Astrocyte of the spinal cord (primary cell): ENCODE results near the gene KSR1.

ENCODE experiments used
- DNase-seq: peaks from one replicate; pipeline ENCODE4 v3.0.0; 2011; ENCODE audit warnings: low read depth, low spot score
- H3K4me3 ChIP-seq: 2 replicates; pipeline ENCODE4 v1.5.1; 2011; ENCODE audit warnings: low read depth, mild to moderate bottlenecking, low read length, moderate library complexity
- in situ Hi-C: cut with HindIII; loops from 2 replicates; pipeline ENCODE4 v1.10.0; 2017; ENCODE audit warnings: low sequenced_read_pairs
- TF ChIP-seq, protein P1 (sequence below): IDR thresholded peaks from 2 replicates; pipeline ENCODE4 v1.5.1; 2012; ENCODE audit warnings: low read depth, mild to moderate bottlenecking, low read length, inconsistent platforms

KSR1 gene

DNA sequence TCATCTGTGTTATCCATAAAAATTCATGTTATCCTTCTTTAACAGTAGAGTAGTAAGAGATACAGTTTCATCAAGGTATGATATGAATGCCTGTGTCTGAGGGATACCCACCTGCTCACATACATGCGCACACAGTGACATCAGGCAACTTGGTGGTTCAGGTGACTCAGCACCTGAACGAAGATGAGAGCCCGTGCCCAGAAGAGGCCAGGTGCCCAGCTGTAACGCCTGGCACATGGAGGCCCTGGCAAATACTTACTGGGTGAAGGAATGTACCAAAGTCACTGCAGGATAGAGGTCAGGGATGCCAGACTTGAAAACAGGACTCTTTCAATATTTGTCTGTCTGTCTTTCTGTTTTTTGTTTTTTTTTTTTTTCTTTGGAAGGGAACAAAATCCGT lies 102.1 kb downstream of the KSR1 start:
- in situ Hi-C loops: no loop called here
- TF ChIP-seq, protein P1, sequence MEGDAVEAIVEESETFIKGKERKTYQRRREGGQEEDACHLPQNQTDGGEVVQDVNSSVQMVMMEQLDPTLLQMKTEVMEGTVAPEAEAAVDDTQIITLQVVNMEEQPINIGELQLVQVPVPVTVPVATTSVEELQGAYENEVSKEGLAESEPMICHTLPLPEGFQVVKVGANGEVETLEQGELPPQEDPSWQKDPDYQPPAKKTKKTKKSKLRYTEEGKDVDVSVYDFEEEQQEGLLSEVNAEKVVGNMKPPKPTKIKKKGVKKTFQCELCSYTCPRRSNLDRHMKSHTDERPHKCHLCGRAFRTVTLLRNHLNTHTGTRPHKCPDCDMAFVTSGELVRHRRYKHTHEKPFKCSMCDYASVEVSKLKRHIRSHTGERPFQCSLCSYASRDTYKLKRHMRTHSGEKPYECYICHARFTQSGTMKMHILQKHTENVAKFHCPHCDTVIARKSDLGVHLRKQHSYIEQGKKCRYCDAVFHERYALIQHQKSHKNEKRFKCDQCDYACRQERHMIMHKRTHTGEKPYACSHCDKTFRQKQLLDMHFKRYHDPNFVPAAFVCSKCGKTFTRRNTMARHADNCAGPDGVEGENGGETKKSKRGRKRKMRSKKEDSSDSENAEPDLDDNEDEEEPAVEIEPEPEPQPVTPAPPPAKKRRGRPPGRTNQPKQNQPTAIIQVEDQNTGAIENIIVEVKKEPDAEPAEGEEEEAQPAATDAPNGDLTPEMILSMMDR: no peak
- no peak for DNase-seq
- no peak overlapping the region for H3K4me3 ChIP-seq

DNA sequence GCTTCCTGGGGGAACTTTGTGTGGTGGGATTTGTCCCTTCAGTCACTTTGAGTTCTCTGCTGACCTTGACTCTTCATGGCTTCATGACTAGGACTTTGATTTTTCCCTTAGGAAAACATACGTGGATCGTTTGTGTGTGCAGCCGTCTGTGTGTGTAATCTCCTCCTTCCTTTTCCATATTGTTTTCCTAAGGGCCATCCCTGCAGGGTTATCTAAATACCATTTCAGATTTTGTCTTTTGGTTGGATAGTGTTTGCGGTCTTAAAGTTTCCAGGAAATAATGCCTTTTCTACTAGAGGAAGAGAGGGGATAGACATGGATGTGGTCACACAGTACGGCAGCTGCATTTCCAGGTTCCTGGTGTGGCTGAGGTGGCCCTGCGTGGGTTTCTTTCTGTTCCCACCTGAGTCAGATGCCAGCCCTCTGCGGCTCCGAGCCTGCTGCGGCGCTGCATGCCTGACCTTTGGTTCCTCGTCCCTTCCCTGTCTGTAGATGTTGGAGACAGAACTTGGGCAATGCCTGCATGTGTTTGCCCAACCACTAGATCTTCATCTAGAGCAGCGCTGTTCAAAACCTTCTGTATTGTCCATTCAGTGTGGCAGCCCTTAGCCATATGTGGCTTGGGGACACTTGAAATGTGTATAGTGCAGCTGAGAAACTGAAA lies 102.7 kb downstream of the KSR1 start:
- H3K4me3 ChIP-seq: no peak overlapping the region
- TF ChIP-seq, protein P1: no peak
- no peak for DNase-seq
- in situ Hi-C loops: no loop called here

DNA sequence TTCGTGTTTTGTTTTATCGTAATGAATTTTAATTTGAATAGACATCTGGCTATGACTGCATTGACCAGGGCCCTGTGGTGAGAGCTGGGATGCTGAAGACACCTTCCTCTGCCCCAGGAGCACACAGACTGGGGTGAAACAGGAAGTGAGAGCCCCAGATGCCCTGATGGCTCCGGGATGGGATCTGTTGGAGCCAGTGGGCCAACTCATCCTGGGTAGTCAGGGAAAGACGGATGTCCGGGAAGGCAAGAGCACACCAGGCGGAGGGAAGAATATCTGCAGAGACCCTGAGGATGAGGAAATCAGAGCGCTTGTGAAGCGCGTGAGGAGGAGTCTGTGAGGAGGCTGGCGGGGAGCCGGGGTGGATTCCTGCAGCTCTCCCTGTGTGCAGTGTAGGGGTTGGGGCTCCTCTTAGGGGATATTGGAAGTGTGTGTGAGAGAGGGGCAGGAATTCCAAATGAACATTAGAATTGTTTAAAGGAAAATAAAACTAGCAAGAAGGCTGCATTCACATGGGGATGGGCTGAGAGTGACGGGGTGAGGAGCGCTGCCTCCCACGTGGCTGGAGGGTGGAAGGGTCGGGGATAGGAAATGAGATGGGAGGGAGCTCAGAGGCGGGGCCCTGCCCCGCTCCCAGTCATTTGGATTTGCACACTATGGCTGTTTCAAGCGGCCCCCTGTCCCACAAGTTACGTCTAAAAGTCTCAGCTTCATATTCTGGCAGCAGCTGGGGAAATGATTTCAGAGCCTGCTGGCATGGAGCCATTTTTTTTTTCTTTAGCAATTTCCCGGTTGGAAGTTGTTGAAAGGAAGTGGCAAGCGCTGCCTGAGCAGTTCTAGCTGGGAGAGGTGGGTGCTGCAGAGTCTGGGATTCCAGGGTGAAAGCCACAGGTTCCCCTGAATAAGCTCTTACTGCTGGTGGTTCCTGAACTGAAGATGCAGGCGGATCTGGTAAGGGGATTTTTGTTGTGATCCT lies 103.5 kb downstream of the KSR1 start:
- no peak overlapping the region for H3K4me3 ChIP-seq
- TF ChIP-seq, protein P1: peak; percentile 28
- peak; percentile 93 for DNase-seq
- in situ Hi-C loops: no loop called here

- in situ Hi-C loops: no loop called here
- TF ChIP-seq, protein P1: no peak
- DNase-seq: no peak
- H3K4me3 ChIP-seq: no peak overlapping the region
Observed at GRCh38 chr17:27560668-27561067, 104.4 kb downstream of the KSR1 start.

- TF ChIP-seq, protein P1: no peak
- no peak for DNase-seq
- in situ Hi-C loops: no loop called here
- no peak overlapping the region for H3K4me3 ChIP-seq
Observed at GRCh38 chr17:27562777-27563455, 106.7 kb downstream of the KSR1 start.

DNA sequence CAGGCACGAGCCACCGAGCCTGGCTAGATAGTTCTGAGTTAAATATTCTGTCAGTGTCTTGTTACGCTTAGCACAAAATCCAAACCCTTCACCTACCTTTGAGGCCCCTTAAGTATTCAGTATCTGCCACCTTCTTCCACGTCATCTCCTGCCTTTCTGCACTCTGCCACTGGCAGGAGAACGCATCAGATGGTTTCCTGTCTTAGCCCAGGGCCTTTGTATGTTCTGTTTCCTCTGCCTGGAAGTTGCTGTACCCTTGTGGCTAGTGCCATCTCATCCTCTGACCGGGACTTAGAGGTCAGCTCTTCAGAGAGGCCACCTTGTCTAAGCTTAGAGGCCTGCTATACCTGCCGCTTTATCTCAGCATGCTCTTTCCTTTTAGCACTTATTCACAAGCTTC lies 107.3 kb downstream of the KSR1 start:
- no peak for DNase-seq
- TF ChIP-seq, protein P1: no peak
- in situ Hi-C loops: no loop called here
- no peak overlapping the region for H3K4me3 ChIP-seq
